ENCODE measurements around the gene ANXA2.

The ANXA2 gene

GRCh38 chr15:60428935-60429334 lies 31.1 kb upstream of the ANXA2 start:
- TF ChIP-seq, protein P1, sequence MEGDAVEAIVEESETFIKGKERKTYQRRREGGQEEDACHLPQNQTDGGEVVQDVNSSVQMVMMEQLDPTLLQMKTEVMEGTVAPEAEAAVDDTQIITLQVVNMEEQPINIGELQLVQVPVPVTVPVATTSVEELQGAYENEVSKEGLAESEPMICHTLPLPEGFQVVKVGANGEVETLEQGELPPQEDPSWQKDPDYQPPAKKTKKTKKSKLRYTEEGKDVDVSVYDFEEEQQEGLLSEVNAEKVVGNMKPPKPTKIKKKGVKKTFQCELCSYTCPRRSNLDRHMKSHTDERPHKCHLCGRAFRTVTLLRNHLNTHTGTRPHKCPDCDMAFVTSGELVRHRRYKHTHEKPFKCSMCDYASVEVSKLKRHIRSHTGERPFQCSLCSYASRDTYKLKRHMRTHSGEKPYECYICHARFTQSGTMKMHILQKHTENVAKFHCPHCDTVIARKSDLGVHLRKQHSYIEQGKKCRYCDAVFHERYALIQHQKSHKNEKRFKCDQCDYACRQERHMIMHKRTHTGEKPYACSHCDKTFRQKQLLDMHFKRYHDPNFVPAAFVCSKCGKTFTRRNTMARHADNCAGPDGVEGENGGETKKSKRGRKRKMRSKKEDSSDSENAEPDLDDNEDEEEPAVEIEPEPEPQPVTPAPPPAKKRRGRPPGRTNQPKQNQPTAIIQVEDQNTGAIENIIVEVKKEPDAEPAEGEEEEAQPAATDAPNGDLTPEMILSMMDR (IDR thresholded peaks at IDR 0.05; ENCODE audit: insufficient read depth, low read depth, low read length, missing control alignments): no peak
- no peak overlapping the region for H3K4me3 ChIP-seq (ENCODE audit: low read length)
- DNase-seq (ENCODE audit: low read depth): no peak

DNA sequence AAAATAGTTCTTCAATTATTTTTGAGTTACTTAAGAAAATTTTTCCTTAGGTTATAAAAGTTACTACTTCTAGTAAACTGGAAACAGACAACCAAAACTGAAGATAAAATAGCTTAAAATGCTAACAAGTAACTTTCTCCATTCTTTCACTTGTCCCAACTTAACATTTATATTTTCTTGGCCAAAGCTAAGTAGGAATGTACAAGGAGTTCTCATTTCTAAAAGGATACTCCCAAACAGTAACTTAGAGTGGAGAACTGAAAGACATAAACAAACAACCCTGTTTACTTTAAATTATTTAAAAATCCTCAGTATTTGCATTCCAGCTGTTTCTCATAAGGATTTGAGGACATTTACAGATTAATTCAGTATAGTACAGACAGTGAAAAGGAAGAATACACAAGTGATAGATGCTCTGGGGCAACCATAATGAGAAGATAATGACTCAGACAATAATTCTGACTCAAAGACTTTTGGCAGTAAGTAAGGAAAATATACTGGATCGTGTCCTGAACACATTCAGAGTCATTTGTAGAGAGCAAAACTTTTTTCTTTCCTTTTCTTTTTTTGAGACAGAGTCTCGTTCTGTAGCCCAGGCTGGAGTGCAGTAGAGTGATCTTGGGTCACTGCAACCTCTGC lies 29.2 kb upstream of the ANXA2 start:
- DNase-seq (ENCODE audit: low read depth): peak; percentile 71
- H3K4me3 ChIP-seq (ENCODE audit: low read length): no peak overlapping the region
- TF ChIP-seq, protein P1 (IDR thresholded peaks at IDR 0.05; ENCODE audit: insufficient read depth, low read depth, low read length, missing control alignments): no peak

DNA sequence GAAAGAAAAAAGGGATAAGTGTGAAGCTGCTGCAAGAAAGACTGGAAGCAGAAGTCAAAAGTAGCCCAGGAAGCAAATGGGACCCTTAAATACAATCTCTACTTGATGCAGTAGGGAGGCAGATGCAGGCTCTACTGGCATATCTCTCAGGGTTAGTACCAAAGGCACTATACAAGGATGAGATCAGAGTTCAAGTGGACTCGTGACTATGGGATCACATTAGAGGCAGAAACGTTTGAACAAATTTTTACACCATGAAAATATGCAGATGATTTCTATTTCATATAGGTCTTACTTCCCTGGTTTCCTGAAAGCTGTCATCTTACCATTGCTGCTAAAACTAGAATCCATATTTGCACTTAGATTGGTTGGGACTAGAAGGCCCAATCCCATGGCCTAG lies 27.7 kb upstream of the ANXA2 start:
- TF ChIP-seq, protein P1 (IDR thresholded peaks at IDR 0.05; ENCODE audit: insufficient read depth, low read depth, low read length, missing control alignments): no peak
- DNase-seq (ENCODE audit: low read depth): no peak
- H3K4me3 ChIP-seq (ENCODE audit: low read length): no peak overlapping the region

DNA sequence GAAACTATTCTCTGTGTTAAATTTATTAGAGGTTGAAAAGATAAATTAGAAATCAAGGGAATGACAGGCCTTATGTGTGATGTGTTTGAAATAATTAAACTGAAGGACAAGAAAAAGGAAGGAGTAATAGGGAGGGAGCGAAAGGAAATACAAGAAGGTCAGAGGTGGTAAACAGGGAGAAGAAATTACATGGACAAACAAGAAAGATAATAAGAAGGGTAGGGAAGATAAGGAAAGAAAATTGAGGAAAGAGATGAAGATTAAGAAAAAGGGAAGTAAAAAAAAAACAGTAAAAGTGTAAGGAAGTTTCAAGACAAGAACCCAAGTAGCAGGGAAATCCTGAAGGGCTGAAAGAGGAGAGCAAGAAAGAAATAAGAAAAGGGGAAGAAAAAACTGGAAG lies 26.2 kb upstream of the ANXA2 start:
- H3K4me3 ChIP-seq (ENCODE audit: low read length): no peak overlapping the region
- TF ChIP-seq, protein P1 (IDR thresholded peaks at IDR 0.05; ENCODE audit: insufficient read depth, low read depth, low read length, missing control alignments): no peak
- no peak for DNase-seq (ENCODE audit: low read depth)

DNA sequence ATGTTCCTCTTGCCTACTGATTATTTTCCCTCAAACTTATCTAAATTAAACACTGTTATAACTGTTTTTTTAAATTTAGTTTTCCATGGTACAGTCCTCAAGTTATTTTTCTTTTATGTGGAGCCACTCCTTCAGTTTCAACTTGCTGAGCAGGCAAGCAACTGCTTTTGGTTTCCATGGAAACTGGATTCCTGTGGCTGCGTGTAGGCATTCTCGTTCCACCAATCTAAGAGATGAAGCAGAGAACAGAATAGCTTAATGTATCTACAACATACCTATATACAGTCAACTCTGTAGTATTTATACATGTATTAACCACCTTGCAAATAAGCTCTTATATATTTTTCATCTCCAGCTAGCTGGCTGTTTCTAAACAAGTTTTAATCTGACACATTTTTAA lies 25.8 kb upstream of the ANXA2 start:
- DNase-seq (ENCODE audit: low read depth): peak; percentile 86
- TF ChIP-seq, protein P1 (IDR thresholded peaks at IDR 0.05; ENCODE audit: insufficient read depth, low read depth, low read length, missing control alignments): no peak
- no peak overlapping the region for H3K4me3 ChIP-seq (ENCODE audit: low read length)

DNA sequence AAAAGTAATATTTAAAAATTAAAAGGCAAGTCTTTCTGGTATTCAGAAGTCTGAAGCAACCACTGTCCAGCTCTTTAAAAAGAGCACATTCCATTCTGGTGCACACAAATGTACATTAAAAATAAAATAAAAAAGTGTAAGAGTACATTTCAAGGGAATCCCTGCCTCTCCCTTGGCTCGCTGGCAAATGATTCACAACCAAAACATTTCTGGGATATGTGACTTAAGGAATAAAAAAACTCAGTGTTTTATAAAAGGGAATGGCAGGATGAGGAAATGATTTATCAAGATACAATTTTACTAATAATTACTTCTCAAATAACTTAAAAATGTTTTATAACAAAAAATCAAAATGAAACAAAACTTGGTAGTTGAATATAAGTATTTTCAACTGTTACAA lies 23.8 kb upstream of the ANXA2 start:
- TF ChIP-seq, protein P1 (IDR thresholded peaks at IDR 0.05; ENCODE audit: insufficient read depth, low read depth, low read length, missing control alignments): no peak
- peak; percentile 65 for DNase-seq (ENCODE audit: low read depth)
- H3K4me3 ChIP-seq (ENCODE audit: low read length): no peak overlapping the region

GRCh38 chr15:60420203-60420716 lies 22.5 kb upstream of the ANXA2 start:
- DNase-seq (ENCODE audit: low read depth): no peak
- TF ChIP-seq, protein P1 (IDR thresholded peaks at IDR 0.05; ENCODE audit: insufficient read depth, low read depth, low read length, missing control alignments): no peak
- H3K4me3 ChIP-seq (ENCODE audit: low read length): no peak overlapping the region
